HepG2 (cell line): Measurements from ENCODE around the gene AKT3. TPM values are rescaled to one million over a fixed set of nuclear protein-coding genes. Genes with fewer than 3 reads are reported as not detected.

ENCODE experiments used
- MEIS2 ChIP-seq: sonication (generic); formaldehyde crosslinking; IDR thresholded peaks from 2 replicates; pipeline ENCODE4 v1.9.0; 2021; ENCODE audit warnings: mild to moderate bottlenecking, missing genetic modification reagents
- MXD1 ChIP-seq: sonication (generic); formaldehyde crosslinking; IDR thresholded peaks from 2 replicates; pipeline ENCODE4 v1.4.0; 2020; ENCODE audit warnings: mild to moderate bottlenecking, missing genetic modification reagents
- SOX6 ChIP-seq, 2 experiments: fragments of 450-650 bp in 1 of 2; sonication (generic) in 1 of 2; formaldehyde crosslinking in 1 of 2; IDR thresholded peaks; 2 replicates each; pipeline versions ENCODE4 v1.4.0 to v1.6.1; 2017 to 2020; ENCODE audit warnings: antibody characterized with exemption in 1 of 2, mild to moderate bottlenecking in 1 of 2, missing genetic modification reagents in 1 of 2
- THAP7 ChIP-seq: sonication (generic); formaldehyde crosslinking; IDR thresholded peaks from 2 replicates; pipeline ENCODE4 v1.8.1; 2023; ENCODE audit warnings: mild to moderate bottlenecking, missing genetic modification reagents
- ZNF136 ChIP-seq: sonication (generic); formaldehyde crosslinking; IDR thresholded peaks from 2 replicates; pipeline ENCODE4 v1.8.1; 2022; ENCODE audit warnings: low read depth, mild to moderate bottlenecking, moderate library complexity, missing genetic modification reagents
- ZNF30 ChIP-seq: sonication (generic); formaldehyde crosslinking; IDR thresholded peaks from 2 replicates; pipeline ENCODE4 v1.5.0; 2020; ENCODE audit warnings: mild to moderate bottlenecking, missing genetic modification reagents
- ZNF496 ChIP-seq: sonication (generic); formaldehyde crosslinking; IDR thresholded peaks from 2 replicates; pipeline ENCODE4 v1.8.1; 2023; ENCODE audit warnings: mild to moderate bottlenecking, moderate library complexity, missing genetic modification reagents; ENCODE audit not compliant: insufficient replicate concordance
- ZNF512B ChIP-seq: sonication (generic); formaldehyde crosslinking; IDR thresholded peaks from 2 replicates; pipeline ENCODE4 v1.5.1; 2020; ENCODE audit warnings: missing genetic modification reagents, mild to moderate bottlenecking, borderline replicate concordance
- ZNF557 ChIP-seq: sonication (generic); formaldehyde crosslinking; IDR thresholded peaks from 2 replicates; pipeline ENCODE4 v1.4.0; 2020; ENCODE audit warnings: missing genetic modification reagents
- ZSCAN25 ChIP-seq: sonication (generic); formaldehyde crosslinking; IDR thresholded peaks from 2 replicates; pipeline ENCODE4 v1.8.0; 2022; ENCODE audit warnings: mild to moderate bottlenecking, missing genetic modification reagents
- ZSCAN31 ChIP-seq: sonication (generic); formaldehyde crosslinking; IDR thresholded peaks from 2 replicates; pipeline ENCODE4 v1.5.0; 2020; ENCODE audit warnings: low read depth, mild to moderate bottlenecking, missing genetic modification reagents
- polyA plus RNA-seq, 8 experiments: library from polyadenylated mRNA; depleted of rRNA in 3 of 8; stranded (reverse) in 7 of 8; unstranded in 1 of 8; fragments of >200 nt; fragmentation: Illumina TruSeq in 4 of 8; extraction: Trizol in 4 of 8; gene quantifications; 2 replicates each; pipeline versions ENCODE4 v1.2.1 to v1.2.3, GENCODE V29; 2011 to 2016; ENCODE audit warnings: low read depth in 4 of 8, missing spikeins in 1 of 8, mixed read lengths in 1 of 8; ENCODE audit not compliant: insufficient read depth in 1 of 8
- total RNA-seq, 5 experiments: library from RNA; depleted of rRNA; stranded (reverse); fragments of >200 nt; fragmentation: Illumina TruSeq; extraction: Trizol; gene quantifications; 2 replicates each; pipeline ENCODE4 v1.2.3, GENCODE V29; 2016; ENCODE audit warnings: low read depth in 1 of 5
- TF ChIP-seq, protein P1 (sequence below): sonication (generic); formaldehyde crosslinking; IDR thresholded peaks from 2 replicates; pipeline ENCODE4 v1.5.0; 2020; ENCODE audit warnings: mild to moderate bottlenecking, missing genetic modification reagents, borderline replicate concordance
- TF ChIP-seq, protein P2 (sequence below), 2 experiments: sonication (generic) in 1 of 2; formaldehyde crosslinking in 1 of 2; IDR thresholded peaks; 2 replicates each; pipeline versions ENCODE4 v1.5.1 to v1.6.1; 2011 to 2020; ENCODE audit warnings: borderline replicate concordance in 1 of 2, low read depth in 1 of 2, low read length in 1 of 2, mild to moderate bottlenecking in 1 of 2, missing genetic modification reagents in 1 of 2, moderate library complexity in 1 of 2

AKT3 gene
- total and polyA plus RNA-seq, 2 of the 13 experiments (the other 11 are each of a cell fraction or from before 2014, with no cell fraction given), result 0.07 TPM

DNA sequence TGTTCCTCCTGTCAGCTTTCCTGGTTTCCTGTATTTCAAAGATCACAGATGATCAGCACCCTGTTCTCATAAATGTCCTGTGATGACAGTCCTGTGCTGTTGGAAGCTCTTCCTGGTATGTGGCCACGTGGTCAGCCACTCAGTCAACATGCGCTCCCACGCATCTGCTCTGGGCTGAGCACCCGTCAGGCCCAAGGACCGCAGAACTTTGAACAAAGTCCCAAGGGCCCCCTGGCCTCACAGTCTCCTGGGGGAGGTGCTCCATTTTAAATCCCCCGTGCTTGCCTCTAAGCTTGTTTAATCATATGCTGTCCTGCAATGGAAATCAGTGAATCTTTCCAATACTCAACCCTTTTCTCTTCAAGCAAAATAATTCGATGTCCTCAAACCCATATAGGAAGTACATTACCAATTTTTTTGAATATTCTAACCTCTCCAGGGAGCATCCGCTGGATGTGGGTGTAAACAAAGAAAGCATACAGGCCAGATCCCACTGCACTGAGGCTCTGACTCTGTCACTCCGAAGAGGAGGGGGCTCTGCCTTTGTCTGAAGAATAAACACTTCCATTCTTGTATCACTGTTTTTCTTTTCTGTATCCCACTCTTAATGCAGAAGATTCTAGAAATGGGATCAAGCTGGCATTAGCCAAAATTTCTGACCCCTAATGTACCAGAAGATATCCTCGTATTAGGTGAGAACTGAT is 343.9 kb downstream of the AKT3 start (continued):
- TF ChIP-seq ZNF512B (no peak), ZNF557 (0 out of 2 replicates have a peak, but pooled peaks have one; percentile 72), MEIS2 (CRISPR knock-in tag) (peak; percentile 93), ZNF30 (no peak; the same call in 1 of the 2 replicates), THAP7 (CRISPR knock-in tag) (no peak), ZSCAN25 (CRISPR knock-in tag) (no peak), ZNF496 (CRISPR knock-in tag) (no peak), ZSCAN31 (CRISPR knock-in tag) (0 out of 2 replicates have a peak, but pooled peaks have one; percentile 43), MXD1 (peak; percentile 65; the same call in 1 of the 2 replicates), SOX6 (IDR thresholded peaks at IDR 0.05) (no peak), SOX6 (CRISPR knock-in tag; IDR thresholded peaks at IDR 0.05) (peak; percentile 93), ZNF136 (CRISPR knock-in tag) (no peak)
- TF ChIP-seq, protein P1, sequence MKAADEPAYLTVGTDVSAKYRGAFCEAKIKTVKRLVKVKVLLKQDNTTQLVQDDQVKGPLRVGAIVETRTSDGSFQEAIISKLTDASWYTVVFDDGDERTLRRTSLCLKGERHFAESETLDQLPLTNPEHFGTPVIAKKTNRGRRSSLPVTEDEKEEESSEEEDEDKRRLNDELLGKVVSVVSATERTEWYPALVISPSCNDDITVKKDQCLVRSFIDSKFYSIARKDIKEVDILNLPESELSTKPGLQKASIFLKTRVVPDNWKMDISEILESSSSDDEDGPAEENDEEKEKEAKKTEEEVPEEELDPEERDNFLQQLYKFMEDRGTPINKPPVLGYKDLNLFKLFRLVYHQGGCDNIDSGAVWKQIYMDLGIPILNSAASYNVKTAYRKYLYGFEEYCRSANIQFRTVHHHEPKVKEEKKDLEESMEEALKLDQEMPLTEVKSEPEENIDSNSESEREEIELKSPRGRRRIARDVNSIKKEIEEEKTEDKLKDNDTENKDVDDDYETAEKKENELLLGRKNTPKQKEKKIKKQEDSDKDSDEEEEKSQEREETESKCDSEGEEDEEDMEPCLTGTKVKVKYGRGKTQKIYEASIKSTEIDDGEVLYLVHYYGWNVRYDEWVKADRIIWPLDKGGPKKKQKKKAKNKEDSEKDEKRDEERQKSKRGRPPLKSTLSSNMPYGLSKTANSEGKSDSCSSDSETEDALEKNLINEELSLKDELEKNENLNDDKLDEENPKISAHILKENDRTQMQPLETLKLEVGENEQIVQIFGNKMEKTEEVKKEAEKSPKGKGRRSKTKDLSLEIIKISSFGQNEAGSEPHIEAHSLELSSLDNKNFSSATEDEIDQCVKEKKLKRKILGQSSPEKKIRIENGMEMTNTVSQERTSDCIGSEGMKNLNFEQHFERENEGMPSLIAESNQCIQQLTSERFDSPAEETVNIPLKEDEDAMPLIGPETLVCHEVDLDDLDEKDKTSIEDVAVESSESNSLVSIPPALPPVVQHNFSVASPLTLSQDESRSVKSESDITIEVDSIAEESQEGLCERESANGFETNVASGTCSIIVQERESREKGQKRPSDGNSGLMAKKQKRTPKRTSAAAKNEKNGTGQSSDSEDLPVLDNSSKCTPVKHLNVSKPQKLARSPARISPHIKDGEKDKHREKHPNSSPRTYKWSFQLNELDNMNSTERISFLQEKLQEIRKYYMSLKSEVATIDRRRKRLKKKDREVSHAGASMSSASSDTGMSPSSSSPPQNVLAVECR, result peak; percentile 74; the same call in 1 of the 2 replicates
- TF ChIP-seq, protein P2, sequence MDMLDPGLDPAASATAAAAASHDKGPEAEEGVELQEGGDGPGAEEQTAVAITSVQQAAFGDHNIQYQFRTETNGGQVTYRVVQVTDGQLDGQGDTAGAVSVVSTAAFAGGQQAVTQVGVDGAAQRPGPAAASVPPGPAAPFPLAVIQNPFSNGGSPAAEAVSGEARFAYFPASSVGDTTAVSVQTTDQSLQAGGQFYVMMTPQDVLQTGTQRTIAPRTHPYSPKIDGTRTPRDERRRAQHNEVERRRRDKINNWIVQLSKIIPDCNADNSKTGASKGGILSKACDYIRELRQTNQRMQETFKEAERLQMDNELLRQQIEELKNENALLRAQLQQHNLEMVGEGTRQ (IDR thresholded peaks at IDR 0.05; ENCODE audit: low read depth, low read length), result peak; percentile 89
- TF ChIP-seq, protein P2 (CRISPR knock-in tag; IDR thresholded peaks at IDR 0.05; ENCODE audit: borderline replicate concordance), result peak; percentile 90; the same call in 1 of the 2 replicates
